HG02943 (cell line): ENCODE results near the gene RNU6-8.

Source experiments
- ATAC-seq: cut with Tn5 transposase; IDR thresholded peaks from one replicate; pipeline ENCODE4 v1.9.1; 2021; ENCODE audit warnings: mild to moderate bottlenecking, low read depth, moderate library complexity; ENCODE audit not compliant: unreplicated experiment

RNU6-8 gene

DNA sequence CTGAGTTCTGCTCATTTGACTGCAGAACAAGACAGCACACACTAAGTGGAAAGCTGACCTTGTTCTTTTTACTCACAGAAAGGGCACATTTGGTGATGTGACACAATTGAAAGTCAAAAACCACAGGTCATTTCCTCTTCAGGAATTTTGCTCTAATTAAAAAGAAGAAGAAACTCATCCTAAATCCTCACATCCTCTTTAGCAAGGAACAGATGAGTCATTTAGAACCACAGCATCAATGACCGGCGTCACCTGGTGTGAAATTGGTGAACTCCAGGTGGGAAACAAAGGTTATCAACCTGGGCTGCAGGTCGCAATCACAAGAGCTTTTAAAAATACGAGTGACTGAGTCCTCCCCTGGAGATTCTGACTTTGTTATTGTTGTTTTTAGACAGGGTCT lies 2.9 kb upstream of the RNU6-8 start:
- no peak for ATAC-seq

- ATAC-seq: no peak
Observed at GRCh38 chr14:32205554-32205953, 2.5 kb upstream of the RNU6-8 start.

DNA sequence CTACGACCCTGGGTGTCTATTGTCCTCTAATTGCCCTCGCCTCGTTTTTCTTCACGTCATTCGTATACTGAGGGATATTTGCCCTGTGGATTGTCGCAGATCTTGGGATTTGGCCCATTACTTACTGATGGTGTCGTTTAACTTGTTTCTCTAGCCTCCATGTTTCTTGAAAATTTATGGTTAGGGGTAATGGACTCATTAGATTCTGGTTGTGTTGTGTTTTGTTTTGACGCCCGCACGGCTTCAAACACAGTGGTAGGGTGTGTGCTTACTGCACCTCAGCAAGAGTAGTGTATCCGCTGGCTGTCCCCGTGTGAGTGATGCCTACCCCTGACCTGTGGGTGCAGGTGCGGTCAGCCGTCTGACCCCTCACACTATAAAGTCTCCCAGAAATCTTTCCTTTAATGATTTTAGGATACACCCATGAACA lies 874 bp upstream of the RNU6-8 start:
- no peak for ATAC-seq

DNA sequence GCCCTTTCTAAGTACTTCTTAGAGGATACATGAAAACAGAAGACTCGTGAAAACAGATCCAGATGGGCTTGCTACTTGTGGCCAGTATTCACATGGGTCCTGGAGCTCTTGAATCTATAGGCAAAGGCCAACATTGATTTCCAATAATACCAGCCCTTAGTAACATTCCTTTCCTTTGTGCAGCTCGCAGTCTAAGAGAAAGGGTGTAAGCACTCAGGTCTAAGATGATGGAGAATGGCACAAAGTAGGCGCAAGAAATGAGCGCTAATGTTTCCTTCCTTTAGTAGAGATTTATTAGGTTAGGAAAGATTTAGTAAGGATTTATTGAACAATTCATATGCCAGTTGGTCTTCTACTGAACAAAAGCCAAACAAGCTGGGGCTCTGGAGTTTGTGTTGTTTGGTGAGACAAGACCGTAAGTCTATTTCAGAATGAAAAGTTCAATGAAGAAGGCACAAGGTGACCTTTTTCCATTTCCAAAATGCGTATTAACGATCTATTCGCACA lies 525 bp downstream of the RNU6-8 start:
- no peak for ATAC-seq

DNA sequence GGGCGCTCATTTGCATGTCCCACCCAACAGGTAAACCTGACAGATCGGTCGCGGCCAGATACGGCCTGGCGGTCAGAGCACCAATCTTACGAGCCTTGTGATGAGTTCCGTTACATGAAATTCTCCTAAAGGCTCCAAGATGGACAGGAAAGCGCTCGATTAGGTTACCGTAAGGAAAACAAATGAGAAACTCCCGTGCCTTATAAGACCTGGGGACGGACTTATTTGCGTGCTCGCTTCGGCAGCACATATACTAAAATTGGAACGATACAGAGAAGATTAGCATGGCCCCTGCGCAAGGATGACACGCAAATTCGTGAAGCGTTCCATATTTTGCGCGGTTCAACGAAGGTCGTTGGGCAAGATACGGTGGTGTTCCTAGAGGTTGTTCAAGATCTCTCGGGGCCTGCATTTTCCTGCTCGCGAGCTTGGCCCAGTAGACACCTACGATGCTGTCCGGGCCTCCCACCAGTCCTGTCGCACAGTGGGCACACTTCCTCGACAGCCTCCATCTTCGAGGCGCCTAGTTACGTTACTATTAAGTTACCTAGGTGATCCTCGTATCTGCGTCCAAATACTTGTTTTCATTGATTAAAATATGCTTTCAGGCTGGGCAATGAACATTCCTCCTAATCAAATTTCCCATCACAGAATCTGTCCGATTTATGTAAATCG lies 1.1 kb downstream of the RNU6-8 start, which contains the start of gene RNU6-7:
TSS of gene RNU6-7 (plus strand) at position 230 of the 675 bp plus-strand sequence.
- no peak for ATAC-seq

DNA sequence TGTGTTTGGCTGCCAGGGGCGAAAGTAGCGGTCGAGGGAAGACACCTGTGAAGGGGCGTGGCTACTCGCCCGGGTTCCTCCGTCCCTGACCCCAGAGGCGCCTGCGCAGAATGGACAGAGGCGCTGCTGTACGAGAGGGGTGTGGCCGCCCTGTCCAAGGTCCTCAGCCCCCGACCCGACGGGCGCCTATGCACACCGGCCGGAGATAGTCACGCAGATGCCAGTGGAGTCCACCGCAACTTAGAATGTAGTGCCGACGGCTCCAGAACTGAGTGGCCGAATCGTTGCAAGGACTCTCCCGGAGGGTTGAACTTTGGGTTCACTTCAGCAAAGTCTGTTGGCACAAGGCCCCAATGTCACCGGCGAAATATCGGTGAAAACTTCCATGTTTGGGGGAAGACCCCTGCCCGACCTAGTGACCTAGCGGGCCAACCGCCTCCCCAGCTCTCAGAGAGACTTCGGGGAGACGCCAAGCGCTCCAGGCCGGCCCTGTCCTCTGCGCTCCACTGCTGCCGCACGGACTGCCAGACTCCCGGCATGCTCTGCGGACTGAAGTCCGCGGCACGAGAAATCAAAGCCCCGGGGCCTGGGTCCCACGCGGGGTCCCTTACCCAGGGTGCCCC lies 1.8 kb downstream of the RNU6-8 start:
- peak; percentile 52 for ATAC-seq

DNA sequence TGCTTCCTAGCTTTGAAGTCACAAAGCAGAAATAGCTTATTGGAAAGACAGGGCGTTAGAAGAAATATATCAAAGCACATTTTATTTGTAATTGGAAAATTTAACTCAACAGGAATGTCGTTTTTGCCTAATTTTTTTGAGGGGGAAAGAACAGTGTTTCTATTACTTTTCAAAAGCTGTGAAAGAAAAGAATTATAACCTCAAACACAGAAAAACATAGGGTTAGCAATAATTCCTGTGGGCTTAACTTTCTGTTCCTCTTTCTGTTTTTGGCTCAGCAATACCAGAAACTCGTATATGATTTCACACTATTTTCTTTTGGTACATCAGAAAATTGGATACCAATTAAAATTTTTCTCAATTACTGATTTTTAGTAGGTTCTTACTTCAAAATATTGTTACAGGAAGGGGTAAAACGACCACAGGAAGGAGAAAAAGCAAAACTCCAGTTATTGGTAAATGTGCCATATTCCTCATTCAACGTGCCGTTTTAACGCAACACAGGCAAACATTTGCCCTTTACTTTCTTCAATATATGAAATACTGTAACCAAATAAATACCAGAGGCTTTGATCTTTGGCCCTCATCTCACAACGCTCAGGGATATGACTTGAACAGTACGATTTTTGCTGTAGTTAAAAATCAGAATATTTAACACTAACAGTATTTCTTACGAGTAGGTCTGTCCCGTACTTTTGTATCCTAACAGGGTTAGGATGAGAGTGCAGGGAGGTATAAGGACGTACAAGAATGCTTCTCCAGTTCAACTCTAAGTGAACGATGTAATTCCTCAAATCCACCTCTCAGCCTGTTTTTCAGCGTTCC lies 2.5 kb downstream of the RNU6-8 start:
- ATAC-seq: no peak

DNA sequence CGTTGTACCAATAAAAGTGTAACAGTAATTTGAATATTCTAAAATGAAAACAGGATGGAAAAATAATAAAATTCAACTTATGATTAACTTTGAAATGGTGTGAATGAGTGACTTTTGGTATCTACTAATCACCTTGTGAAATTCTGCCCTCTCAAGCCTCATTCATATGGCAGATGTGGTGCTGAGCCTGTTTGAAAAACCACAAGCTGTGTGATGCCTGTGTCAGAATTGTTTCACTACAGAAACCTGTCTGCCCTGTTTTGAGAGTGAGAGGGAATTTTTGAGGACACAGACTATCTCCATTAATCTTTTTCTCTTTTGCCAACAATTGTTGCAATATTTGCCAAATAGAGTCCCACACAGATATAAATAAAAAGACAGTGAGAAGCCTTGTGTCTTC lies 5.2 kb downstream of the RNU6-8 start:
- no peak for ATAC-seq

- ATAC-seq: no peak
Observed at GRCh38 chr14:32195636-32196035, 7.4 kb downstream of the RNU6-8 start.

- ATAC-seq: no peak
Observed at GRCh38 chr14:32193532-32193931, 9.5 kb downstream of the RNU6-8 start.

DNA sequence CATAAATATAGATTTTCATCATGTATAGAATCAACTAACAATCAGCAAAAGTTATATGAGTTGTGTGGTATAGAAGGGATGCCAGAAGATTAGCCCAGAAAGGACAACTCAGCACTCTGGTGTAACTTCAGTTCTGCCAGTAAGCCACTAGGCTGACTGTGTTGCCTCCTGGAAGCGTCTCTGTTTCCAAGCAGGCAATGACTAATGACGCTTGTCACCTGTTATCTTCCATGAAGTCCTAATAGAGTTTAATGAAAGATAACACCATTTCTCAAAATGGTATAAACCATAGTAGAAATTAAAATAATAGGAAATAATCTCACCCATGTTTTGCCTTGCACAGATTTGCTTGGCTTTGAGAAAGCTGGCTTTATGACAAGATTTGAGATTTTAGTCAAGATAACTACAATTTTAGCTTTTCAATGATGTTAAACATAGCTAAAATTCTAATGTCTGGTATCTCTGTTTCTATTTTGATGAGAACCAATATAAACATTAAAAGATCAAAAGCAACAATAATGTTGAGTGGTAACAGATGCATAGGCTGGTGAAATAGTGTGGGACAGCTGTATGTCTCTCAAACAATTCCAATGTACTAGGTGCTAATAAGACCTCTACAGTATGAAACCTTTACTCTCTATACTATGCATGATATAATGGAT lies 10.2 kb downstream of the RNU6-8 start:
- no peak for ATAC-seq

- no peak for ATAC-seq
Observed at GRCh38 chr14:32190673-32191072, 12.4 kb downstream of the RNU6-8 start.

DNA sequence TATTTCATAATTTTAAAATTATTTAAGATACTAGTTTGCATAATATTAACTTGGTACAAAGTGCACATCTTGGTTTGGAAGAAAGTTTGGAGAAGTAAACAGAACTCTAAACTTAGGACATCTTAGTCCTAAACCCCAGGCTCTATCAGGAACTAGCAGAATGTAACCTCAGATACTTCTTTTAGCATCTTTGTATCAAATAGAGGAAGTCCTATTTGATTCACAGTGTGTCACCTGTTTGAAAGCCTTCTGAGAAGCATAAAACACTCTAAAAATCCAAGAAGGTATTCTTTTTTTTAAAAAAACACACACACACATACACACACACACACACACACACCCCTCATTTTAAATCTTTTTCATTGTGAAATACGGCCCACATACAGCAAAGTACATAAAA lies 13.3 kb downstream of the RNU6-8 start:
- no peak for ATAC-seq

- no peak for ATAC-seq
Observed at GRCh38 chr14:32186248-32186647, 16.8 kb downstream of the RNU6-8 start.

- no peak for ATAC-seq
Observed at GRCh38 chr14:32185097-32185496, 18.0 kb downstream of the RNU6-8 start.

DNA sequence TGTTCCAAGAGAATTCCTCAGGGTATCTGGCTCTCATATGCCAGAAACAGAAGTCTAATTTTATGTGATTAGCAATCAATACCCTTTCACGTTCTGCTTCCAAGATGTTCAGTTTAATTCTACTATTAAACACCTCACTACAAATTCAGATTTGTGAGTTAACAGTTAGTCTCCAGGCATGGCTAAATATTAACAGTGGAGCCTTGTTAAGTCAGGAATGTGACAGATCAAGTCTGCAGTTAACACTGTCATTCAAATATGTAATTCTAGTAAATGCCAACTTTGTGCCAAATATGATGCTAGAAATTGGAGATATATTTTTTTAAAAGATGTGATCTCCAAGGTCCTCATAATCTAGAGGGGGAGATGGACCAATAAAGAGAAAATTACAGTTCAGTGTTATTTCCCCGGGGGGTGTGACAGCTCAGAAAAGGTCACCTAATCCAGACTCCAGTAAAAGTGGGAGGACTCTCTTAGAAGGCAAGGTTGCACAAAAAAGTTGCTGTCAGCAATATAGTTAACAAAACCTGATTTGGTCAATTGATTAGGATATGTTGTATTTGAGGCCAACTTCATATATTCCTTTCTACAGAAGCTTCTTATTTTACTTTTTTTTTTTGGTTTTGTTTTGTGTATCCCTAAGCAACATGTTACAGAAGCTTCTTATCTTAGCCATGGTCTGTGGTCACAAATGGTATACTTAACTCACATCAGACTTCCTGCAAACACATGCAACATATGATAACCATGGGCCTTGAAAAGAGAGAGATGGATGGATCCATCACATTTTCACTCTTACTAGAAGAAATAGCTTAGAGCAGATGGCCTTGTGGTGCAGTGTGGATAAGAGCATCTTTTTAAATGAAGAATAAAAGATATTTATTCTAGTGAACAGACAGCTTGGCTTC lies 19.7 kb downstream of the RNU6-8 start:
- ATAC-seq: no peak

GRCh38 chr14:32171469-32171868 lies 31.6 kb downstream of the RNU6-8 start:
- ATAC-seq: no peak

DNA sequence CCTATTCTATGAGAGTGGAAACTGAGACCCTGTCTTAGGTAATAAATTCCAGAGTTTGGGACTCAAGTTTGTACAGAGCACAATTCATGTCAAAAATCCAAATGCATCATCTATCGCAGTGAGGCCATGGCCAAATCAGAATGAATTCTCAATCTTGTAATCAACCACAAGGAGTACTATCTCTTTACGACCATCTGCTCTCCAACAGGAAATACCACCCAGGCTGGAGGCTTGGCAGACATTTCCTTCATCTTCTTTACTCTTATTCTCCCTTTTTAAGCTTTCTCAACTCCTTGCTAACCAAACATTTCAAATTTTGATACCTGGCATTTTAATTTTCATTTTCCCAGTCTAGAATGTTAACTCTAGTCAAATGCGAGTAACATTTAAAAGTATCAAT lies 33.9 kb downstream of the RNU6-8 start:
- ATAC-seq: no peak

- ATAC-seq: no peak
Observed at GRCh38 chr14:32167907-32168306, 35.2 kb downstream of the RNU6-8 start.

DNA sequence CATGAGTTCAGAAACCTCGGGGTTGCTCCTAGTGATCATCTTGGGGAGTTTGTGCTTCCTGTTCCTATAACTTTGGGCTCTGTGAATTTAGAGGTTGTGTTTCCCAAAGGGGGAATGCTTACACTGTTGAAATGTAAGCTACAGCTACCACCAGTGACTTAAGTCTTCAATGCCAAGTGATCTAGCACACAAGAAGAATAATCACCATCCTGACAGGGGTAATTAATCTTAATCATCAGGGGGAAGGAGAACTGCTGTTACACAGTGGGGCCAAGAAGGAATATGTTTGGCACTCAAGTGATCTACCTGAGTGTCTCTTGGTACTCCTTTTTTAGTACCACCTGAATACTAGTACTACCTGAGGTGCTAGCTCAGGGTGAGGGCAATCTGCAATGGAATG lies 36.1 kb downstream of the RNU6-8 start:
- no peak for ATAC-seq
